ENCODE measurements around the gene SLC26A1. TPM values are rescaled to one million over a fixed set of nuclear protein-coding genes. Genes with fewer than 3 reads are reported as not detected.

SLC26A1 gene
- total and polyA plus RNA-seq, 8 donors = 0.35 to 8.6 (median 5.2) TPM

DNA sequence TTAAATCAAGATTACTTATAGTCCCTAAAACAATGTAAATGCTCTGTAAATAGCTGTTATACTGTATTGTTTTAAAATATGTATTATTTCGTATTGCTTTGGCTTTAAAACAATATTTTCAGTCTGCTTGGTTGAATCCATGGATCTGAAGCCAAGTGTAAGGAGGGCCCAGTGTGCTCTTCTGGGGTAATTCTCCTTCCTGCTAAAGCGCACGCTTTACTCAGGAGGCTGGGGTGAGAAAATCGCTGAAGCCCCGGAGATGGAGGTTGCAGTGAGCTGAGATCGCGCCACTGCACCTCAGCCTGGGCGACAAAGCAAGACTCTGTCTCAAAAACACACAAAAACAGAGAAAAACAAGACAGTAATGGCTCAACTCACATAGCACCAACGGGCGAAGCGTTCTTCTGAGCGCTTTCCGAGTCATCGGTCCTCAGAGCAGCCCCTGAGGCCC is 6.8 kb downstream of the SLC26A1 start:
- TF ChIP-seq, protein P1, sequence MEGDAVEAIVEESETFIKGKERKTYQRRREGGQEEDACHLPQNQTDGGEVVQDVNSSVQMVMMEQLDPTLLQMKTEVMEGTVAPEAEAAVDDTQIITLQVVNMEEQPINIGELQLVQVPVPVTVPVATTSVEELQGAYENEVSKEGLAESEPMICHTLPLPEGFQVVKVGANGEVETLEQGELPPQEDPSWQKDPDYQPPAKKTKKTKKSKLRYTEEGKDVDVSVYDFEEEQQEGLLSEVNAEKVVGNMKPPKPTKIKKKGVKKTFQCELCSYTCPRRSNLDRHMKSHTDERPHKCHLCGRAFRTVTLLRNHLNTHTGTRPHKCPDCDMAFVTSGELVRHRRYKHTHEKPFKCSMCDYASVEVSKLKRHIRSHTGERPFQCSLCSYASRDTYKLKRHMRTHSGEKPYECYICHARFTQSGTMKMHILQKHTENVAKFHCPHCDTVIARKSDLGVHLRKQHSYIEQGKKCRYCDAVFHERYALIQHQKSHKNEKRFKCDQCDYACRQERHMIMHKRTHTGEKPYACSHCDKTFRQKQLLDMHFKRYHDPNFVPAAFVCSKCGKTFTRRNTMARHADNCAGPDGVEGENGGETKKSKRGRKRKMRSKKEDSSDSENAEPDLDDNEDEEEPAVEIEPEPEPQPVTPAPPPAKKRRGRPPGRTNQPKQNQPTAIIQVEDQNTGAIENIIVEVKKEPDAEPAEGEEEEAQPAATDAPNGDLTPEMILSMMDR (IDR thresholded peaks at IDR 0.05) = no peak
- Histone ChIP-seq H3K36me3 (peaks cover 0 to 25% of the 10 kb centered on the region in 2 donors), H3K27me3 (no peaks in the 10 kb centered on the region), H3K4me3 (peak overlapping the region; percentile 64 to 76), H3K4me1 (peaks cover 12 to 38% of the 10 kb centered on the region in 2 donors), H3K9me3 (no peaks in the 10 kb centered on the region), H3K27ac (peak overlapping the region; percentile 4 to 77)
- ATAC-seq = peak; percentile 19
- no peak for DNase-seq
- intact Hi-C loops (cut with DNase I) = no loop called here

DNA sequence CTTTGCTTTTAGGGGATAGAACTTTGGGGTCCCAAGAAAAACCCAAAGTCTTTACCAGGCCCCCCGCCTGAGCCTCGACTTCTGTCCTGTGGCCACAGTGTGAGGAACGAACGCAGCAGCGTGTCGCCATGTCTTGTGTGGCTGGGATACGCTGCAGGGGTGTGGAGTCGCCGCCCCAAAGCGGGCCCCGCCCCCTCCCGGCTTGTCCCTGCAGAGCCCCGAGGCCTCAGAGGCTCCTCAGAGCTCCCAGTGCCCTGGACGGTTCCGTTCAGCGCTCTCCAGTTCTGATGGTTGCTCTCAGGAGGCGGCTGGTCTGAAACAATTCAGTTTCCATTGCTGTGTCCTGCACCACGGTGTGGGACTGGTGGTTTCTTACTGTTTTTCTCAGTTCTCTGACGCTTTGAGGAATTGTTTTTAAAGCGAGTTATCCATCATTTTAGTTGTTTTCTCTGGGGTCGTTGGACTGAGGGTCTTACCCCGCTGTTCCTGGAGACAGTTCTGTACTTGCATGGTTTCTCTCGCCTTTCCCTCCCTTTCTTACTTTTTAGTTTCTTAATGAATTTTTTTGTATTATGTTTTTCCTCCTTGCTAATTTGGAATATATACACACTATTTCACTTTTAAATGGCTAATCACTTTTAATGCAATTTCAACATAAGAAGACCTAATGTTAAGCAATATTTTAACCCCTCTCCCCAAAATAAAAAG is 7.9 kb downstream of the SLC26A1 start:
- Histone ChIP-seq H3K4me3 (peak overlapping the region; percentile 6 to 10), H3K9me3 (no peaks in the 10 kb centered on the region), H3K4me1 (peaks cover 12 to 38% of the 10 kb centered on the region in 2 donors), H3K36me3 (peaks cover 0 to 13% of the 10 kb centered on the region in 2 donors), H3K27ac (no peak overlapping the region), H3K27me3 (no peaks in the 10 kb centered on the region)
- intact Hi-C loops (cut with DNase I) = no loop called here
- peak in 3 of 4 donors; percentile 52 to 96 (median 84) for DNase-seq
- ATAC-seq = peak; percentile 78
- TF ChIP-seq, protein P1 (IDR thresholded peaks at IDR 0.05) = no peak

DNA sequence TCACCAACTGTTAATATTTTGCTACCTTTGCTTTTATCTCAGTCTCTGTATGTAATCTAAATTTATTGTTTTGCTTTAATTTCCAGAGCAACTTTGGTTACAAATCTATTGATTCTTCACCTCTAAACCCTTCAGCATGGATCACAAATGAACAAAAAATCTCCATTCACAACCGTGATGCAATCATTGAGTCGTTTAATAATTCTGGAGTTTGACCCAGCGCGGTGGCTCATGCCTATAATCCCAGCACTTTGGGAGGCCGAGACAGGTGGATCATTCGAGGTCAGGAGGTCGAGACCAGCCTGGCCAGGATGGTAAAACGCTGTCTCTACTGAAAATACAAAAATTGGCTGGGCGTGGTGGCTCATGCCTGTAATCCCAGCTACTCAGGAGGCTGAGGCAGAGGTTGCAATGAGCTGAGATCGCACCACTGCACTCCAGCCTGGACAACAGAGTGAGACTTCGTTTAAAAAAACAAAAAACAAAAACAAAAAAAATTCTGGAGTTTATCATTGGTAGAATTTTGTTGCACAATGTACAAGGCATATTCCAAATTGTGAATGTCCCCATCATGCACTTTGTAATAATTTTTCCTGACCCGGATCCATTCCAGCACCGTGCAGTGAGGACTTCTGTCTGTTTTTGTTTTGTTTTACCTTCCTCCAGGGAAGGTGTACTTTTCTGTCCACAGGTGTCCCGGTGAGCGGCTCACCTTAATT is 8.7 kb downstream of the SLC26A1 start:
- peaks cover 12 to 44% of the 10 kb centered on the region in 2 donors for H3K4me1 ChIP-seq
- intact Hi-C loops (cut with DNase I) = no loop called here
- TF ChIP-seq, protein P1 (IDR thresholded peaks at IDR 0.05) = no peak
- H3K27me3 ChIP-seq = no peaks in the 10 kb centered on the region
- ATAC-seq = no peak
- no peaks in the 10 kb centered on the region for H3K9me3 ChIP-seq
- peaks cover 0 to 5% of the 10 kb centered on the region in 2 donors for H3K36me3 ChIP-seq
- DNase-seq = peak in 1 of 4 donors; percentile 2
- peak overlapping the region; percentile 6 to 10 for H3K4me3 ChIP-seq
- no peak overlapping the region for H3K27ac ChIP-seq

DNA sequence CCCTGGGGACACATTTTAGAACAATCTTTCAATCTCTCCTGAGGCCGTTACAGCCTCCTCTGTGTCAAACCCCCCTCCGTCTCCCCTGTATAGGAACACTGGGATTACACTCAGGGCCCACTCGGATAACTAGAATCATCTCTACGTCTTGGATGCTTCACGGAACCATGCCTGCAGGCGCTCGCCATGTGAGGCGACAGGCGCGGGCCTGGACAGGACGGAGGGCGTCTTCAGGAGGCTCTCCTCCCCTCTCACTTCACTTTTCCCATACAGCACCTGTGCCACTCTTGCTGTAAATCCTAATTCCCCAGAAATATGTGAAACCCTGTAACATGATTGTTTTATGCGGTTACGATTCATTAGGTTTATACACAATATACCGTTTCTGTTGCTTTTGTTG is 10.4 kb downstream of the SLC26A1 start:
- Histone ChIP-seq H3K36me3 (no peaks in the 10 kb centered on the region), H3K27ac (no peak overlapping the region), H3K27me3 (no peaks in the 10 kb centered on the region), H3K4me3 (no peak overlapping the region), H3K9me3 (no peaks in the 10 kb centered on the region), H3K4me1 (peaks cover 12 to 51% of the 10 kb centered on the region in 2 donors)
- peak in 1 of 4 donors; percentile 29 for DNase-seq
- intact Hi-C loops (cut with DNase I) = no loop called here
- no peak for ATAC-seq
- TF ChIP-seq, protein P1 (IDR thresholded peaks at IDR 0.05) = no peak

DNA sequence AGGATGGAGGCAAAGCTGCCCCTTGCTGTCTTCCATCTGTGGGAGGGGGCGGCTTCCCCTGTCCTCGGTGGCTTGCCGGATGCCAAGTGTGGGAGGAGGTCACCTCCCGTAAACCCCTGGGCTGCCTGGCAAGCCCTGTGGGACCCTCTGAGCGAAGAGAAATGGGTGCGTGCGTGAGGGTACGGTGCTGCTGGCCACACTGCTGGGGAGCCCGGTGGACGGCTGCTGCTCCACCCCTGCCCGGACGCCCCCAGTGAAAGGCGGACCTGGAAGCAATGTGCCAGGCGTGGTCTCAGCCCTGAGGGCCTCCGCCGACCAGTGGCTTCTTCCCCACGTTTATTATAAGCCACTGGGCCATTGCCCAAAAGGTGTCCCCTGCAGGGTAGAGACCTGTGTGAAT is 10.9 kb downstream of the SLC26A1 start:
- no peaks in the 10 kb centered on the region for H3K36me3 ChIP-seq
- H3K27me3 ChIP-seq = no peaks in the 10 kb centered on the region
- no peak overlapping the region for H3K27ac ChIP-seq
- ATAC-seq (no peak), DNase-seq (peak in 1 of 4 donors; percentile 45)
- intact Hi-C loops (cut with DNase I) = no loop called here
- TF ChIP-seq, protein P1 (IDR thresholded peaks at IDR 0.05) = no peak
- H3K4me3 ChIP-seq = no peak overlapping the region
- H3K4me1 ChIP-seq = peaks cover 8 to 46% of the 10 kb centered on the region in 2 donors
- no peaks in the 10 kb centered on the region for H3K9me3 ChIP-seq
